Stimulated activated naive CD8-positive, alpha-beta T cell treated with anti-CD3 and anti-CD28 coated beads, Interleukin-15, amount 100 ng/mL, for 72 hours (primary cell): Measurements from ENCODE around the gene RAD51B.

Source experiments
- ATAC-seq: fragments of 150-1000 bp; cut with Tn5 transposase; 2 replicates; pipeline ENCODE4 v1.10.0; 2021; ENCODE audit warnings: mild to moderate bottlenecking, moderate library complexity
- DNase-seq, 2 donors: peaks; one replicate each; pipeline ENCODE4 v3.0.0; 2021 to 2022
- H3K27ac Mint-ChIP-seq, 2 donors: one replicate each; pipeline ENCODE4 v1.8.0; 2022; ENCODE audit warnings: mild to moderate bottlenecking in 2 of 2, mixed read lengths in 2 of 2, moderate library complexity in 2 of 2
- H3K27me3 Mint-ChIP-seq: one replicate; pipeline ENCODE4 v1.8.0; 2022; ENCODE audit warnings: mixed read lengths
- H3K4me1 Mint-ChIP-seq: one replicate; pipeline ENCODE4 v1.8.0; 2022; ENCODE audit warnings: mild to moderate bottlenecking, mixed read lengths
- H3K4me3 Mint-ChIP-seq, 2 donors: one replicate each; pipeline ENCODE4 v1.8.0; 2022; ENCODE audit warnings: mild to moderate bottlenecking in 2 of 2, mixed read lengths in 2 of 2, moderate library complexity in 1 of 2
- H3K9me3 Mint-ChIP-seq, 2 donors: one replicate each; pipeline ENCODE4 v1.8.0; 2022; ENCODE audit warnings: mixed read lengths in 2 of 2

RAD51B gene

DNA sequence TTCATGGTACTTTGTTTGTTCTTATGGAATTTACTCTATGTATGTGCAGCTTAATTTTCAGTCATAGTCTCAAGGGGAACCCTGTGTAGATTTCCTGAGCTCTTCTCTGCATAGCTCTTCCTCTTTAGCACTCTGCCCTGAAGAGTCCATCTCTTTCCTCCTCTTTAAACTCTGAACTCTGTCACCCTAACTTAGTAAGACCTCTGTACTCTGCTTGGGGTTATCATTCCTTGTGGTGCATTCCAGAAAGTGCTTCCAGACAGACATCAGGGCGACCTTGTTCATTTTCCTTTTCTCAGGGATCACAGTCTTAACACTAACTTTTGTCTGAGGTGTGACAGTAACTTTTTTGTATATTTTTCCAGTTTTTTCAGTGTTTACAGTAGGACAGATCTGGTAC, 179.3 kb downstream of the RAD51B start:
- no peak for DNase-seq
- Mint-ChIP-seq H3K27me3 (no peaks in the 10 kb centered on the region), H3K4me3 (no peak overlapping the region), H3K4me1 (no peaks in the 10 kb centered on the region), H3K9me3 (peaks cover 0 to 6% of the 10 kb centered on the region in 2 donors), H3K27ac (no peak overlapping the region)
- ATAC-seq = no peak

DNA sequence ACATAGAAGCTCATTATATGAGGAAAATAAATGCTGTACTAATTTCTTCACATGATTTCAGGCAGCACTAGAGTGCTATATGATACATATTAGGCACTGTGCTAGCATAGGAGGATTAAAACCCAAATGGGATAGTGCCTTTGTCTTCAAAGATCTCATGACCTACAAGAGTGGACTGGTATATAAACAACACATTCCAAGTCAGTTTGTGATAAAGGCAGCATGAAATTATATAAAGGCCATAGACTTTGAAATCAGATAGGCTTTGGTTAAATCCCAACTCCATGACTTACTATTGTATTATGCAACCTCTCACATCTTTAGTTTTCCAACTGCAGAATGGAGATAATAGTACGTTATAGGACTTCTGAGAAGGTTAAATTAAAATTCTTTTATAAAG, 179.7 kb downstream of the RAD51B start:
- Mint-ChIP-seq H3K4me3 (no peak overlapping the region), H3K27me3 (no peaks in the 10 kb centered on the region), H3K9me3 (peaks cover 0 to 6% of the 10 kb centered on the region in 2 donors), H3K4me1 (no peaks in the 10 kb centered on the region), H3K27ac (no peak overlapping the region)
- ATAC-seq (no peak), DNase-seq (no peak)

DNA sequence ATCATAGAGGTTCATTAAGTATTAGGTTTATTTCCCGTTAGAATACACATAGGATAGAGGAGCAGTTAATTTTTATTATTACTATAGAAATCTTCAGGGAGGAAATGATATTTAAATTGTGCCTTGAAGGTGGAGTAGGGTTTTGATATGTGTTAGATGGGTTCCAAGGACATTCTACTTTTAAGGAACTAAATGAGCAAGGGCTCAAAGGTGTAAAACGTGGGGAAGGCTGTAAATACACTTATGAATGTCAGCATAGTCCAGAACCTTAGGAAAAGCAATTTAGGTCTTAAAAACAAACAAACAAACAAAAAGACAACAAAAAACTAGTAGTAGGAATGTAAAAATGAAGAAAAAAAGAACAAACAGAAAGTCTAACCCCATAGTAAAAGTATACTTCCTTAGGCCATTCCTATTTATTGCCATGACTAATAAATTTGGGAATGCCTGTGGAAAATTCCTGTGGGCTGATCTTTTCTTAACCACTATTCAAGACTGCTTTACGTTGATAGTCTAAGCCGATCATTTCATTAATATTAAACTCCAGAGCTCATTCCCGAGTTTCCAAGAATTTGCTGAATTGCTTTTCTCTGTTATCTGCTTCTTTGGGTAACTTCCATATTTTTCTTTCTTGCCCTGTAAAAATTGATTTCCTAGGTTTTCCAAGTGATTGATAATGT, 180.3 kb downstream of the RAD51B start:
- no peak for ATAC-seq
- no peak for DNase-seq

DNA sequence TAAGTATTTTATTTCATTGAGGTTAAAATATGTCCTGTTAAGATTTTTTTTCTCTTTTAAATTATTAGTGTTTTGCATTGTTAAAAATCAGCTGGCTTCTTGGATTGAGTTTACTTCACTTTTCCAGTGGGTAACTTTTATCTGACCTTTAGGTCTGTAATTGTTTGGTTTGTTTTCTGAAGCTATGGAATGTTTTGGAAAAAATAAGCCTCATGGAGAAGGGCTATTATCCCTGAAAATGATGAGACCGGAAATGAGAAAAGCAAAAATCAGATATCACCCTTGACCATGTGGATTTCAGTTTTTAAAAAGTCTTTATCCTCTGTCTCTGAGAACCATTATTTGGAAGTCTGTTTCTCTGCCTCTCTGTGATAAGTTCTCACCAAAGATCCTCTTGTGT, 180.9 kb downstream of the RAD51B start:
- peaks cover 0 to 6% of the 10 kb centered on the region in 2 donors for H3K9me3 Mint-ChIP-seq
- H3K4me3 Mint-ChIP-seq = no peak overlapping the region
- no peaks in the 10 kb centered on the region for H3K27me3 Mint-ChIP-seq
- DNase-seq = no peak
- H3K27ac Mint-ChIP-seq = no peak overlapping the region
- ATAC-seq = no peak
- H3K4me1 Mint-ChIP-seq = no peaks in the 10 kb centered on the region

More for the DNA sequence above, 180.3 kb downstream of the RAD51B start:
- Mint-ChIP-seq H3K27me3 (no peaks in the 10 kb centered on the region), H3K27ac (no peak overlapping the region), H3K9me3 (peaks cover 0 to 6% of the 10 kb centered on the region in 2 donors), H3K4me3 (no peak overlapping the region), H3K4me1 (no peaks in the 10 kb centered on the region)

DNA sequence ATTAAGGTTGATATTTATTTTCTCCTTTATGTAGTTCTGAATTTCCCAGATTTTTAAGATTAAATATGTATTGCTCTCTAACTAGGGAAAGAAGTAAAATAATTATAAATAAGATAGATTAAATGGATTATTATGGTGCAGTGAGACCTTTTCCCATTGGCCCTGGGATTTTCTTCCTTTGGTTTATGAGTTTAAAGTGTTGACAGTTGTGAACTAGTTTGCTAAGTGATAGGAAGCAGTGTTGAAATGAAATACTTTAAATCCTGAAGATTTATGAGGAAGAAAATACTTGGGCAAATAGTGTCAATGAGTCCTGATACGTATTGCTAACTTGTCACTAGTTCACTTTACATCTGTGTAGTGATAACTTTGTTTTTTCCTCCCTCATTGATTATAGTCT, 188.9 kb downstream of the RAD51B start:
- ATAC-seq = no peak
- Mint-ChIP-seq H3K4me1 (no peaks in the 10 kb centered on the region), H3K27me3 (no peaks in the 10 kb centered on the region), H3K27ac (no peak overlapping the region), H3K4me3 (no peak overlapping the region), H3K9me3 (no peaks in the 10 kb centered on the region)
- no peak for DNase-seq

DNA sequence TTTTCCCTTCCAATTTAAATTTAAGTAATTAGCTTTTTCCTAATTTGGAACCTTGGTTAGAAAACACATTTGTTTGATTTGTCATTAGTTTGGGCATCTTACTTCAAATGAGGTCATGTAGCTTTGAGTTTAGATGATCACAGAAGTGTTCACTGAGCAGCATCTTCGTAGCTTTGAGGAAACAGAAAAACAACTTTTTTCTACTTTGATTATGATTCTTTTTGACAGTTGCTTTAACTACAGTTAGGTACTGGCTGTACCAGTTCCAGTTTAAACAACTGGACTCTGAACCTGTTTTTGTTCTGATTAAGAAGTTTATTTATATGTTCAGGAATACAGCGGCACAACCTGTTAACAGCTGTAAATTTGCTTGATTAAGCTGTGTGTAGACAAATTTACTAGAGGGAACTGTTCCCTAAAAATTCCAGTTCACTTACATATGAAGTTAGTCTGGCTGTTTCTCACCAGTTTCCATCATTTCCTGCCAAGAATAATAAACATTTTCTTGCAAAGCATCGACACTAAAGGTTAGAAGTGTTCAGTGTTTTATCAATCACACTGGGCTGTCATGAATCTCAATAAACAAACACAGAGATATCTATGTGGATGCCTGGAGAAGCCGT, 191.9 kb downstream of the RAD51B start:
- Mint-ChIP-seq H3K27me3 (no peaks in the 10 kb centered on the region), H3K9me3 (peaks cover 0 to 14% of the 10 kb centered on the region in 2 donors), H3K4me1 (no peaks in the 10 kb centered on the region), H3K27ac (no peak overlapping the region), H3K4me3 (no peak overlapping the region)
- ATAC-seq (no peak), DNase-seq (no peak)

DNA sequence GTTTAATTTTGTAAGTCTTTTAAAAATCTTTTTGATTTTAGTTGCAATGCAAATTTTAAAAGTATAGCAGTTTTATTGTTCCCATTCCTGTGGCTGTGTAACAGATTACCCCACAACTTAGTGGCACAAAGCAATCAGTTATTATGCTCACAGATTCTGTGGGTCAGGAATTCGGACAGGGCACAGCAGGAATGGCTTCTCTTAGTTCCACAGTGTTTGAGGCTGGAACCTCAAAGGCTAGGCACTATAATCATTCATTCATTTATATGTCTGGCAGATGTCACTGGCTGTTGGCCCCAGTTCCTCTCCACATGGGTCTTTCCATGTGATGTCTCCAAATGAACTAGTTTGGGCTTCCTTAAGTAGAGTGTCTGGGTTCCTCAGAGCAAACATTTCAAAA, 193.3 kb downstream of the RAD51B start:
- Mint-ChIP-seq H3K4me1 (no peaks in the 10 kb centered on the region), H3K9me3 (peaks cover 0 to 14% of the 10 kb centered on the region in 2 donors), H3K4me3 (no peak overlapping the region), H3K27me3 (no peaks in the 10 kb centered on the region), H3K27ac (no peak overlapping the region)
- DNase-seq = no peak
- no peak for ATAC-seq

DNA sequence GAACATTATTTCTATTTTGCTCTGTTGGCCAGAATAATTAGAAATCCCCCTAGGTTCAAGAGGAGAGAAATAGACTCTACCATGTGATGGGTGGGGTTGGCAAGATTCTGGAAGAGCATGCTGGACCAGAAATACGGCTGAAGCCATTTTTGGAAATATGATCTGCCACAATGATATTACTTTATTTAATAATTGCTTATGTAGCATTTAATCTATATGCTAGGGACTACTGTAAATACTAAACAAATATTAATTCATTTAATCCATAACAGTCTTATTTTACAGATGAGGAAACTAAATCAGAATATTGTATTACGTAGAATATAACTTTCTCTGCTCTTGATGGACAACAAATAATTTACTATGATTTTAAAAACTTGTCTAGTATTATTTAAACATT, 193.7 kb downstream of the RAD51B start:
- no peak for DNase-seq
- H3K4me1 Mint-ChIP-seq = no peaks in the 10 kb centered on the region
- no peak overlapping the region for H3K27ac Mint-ChIP-seq
- peaks cover 0 to 14% of the 10 kb centered on the region in 2 donors for H3K9me3 Mint-ChIP-seq
- H3K4me3 Mint-ChIP-seq = no peak overlapping the region
- ATAC-seq = no peak
- no peaks in the 10 kb centered on the region for H3K27me3 Mint-ChIP-seq

DNA sequence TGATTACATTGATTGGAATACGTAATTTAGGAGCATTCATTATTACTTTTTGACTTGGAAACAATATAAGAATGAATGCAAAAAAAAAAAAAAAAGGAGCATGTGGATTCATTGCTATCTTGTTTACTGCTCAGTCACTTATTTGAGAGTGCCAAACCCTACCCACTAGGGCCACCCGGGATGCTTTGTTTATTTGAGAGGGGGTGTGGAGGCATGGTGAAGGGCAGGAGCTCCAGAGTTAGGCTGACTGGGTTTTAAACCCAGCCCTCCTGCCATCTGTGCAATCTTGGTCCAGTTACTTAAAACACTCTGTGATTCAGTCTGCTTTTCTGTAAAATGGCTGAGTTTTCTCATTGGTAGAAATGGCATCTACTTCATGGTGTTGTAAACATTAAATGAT, 195.2 kb downstream of the RAD51B start:
- no peak for ATAC-seq
- Mint-ChIP-seq H3K4me3 (no peak overlapping the region), H3K27ac (no peak overlapping the region), H3K27me3 (no peaks in the 10 kb centered on the region), H3K4me1 (no peaks in the 10 kb centered on the region), H3K9me3 (peaks cover 0 to 14% of the 10 kb centered on the region in 2 donors)
- no peak for DNase-seq

DNA sequence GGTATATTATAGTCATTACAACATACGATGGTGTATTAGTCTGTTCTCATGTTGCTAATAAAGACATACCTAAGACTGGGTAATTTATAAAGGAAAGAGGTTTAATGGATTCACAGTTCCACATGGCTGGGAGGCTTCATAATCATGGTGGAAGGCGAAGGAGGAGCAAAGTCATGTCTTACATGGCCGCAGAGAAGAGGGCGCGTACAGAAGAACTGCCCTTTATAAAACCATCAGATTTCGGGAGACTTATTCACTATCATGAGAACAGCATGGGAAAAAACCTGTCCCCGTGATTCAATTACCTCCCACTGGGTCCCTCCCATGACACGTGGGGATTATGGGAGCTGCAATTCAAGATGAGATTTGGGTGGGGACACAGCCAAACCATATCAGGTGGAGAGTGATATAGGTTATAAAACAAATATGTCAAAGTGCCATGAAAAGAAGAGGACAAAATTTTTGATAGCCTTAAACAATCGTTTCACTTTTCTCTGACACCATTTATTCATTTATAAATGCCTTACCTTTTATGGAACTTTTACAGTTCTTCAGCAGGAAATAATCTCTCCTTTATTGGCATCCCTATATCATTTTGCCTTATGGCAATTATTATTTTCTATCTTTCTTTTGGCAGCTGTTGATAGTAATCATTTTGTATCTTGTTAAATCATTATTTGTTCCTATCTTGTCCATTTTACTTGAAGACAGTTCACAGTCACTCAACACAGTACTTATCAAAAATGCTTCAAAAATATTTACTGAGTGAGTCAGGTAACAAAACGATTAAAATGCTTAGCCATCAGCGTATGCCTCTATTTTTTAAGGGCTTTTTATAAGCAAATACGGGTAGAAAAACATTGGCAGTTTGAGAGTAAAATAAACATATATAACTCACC, 196.0 kb downstream of the RAD51B start:
- no peaks in the 10 kb centered on the region for H3K27me3 Mint-ChIP-seq
- DNase-seq (no peak), ATAC-seq (no peak)
- no peaks in the 10 kb centered on the region for H3K4me1 Mint-ChIP-seq
- peaks cover 0 to 14% of the 10 kb centered on the region in 2 donors for H3K9me3 Mint-ChIP-seq
- no peak overlapping the region for H3K4me3 Mint-ChIP-seq
- H3K27ac Mint-ChIP-seq = no peak overlapping the region

DNA sequence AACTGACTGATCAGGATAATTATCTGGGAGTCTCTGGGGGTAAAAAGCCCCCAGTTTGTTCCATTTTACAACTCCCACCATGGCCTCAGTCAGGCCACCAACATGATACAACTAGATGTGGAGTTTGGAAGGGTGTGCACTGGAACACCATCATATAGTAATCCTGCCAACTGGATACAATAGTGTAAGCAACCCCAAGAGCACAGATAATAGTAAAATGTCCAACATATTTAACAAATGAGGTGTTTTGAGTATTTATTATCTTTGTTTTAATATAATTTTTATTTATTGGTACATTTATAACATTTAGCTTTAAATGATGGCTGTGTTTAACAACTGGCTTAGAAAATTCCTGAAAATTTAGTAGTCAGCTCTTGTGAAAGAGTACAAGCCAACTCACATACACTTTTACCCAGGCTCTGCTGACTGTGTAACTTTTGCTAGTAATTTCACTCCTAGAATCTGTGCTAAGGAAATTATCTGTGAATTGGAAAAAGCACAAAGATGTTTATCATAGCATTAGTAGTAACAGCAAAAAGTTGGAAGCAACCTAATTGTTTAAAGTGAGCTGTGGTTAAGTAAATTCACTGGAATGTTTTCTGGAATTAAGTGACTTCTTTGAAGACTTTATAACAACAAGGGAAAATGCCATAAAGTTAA, 196.8 kb downstream of the RAD51B start:
- no peak overlapping the region for H3K27ac Mint-ChIP-seq
- DNase-seq (no peak), ATAC-seq (no peak)
- no peaks in the 10 kb centered on the region for H3K4me1 Mint-ChIP-seq
- H3K4me3 Mint-ChIP-seq = no peak overlapping the region
- peaks cover 0 to 14% of the 10 kb centered on the region in 2 donors for H3K9me3 Mint-ChIP-seq
- H3K27me3 Mint-ChIP-seq = no peaks in the 10 kb centered on the region

DNA sequence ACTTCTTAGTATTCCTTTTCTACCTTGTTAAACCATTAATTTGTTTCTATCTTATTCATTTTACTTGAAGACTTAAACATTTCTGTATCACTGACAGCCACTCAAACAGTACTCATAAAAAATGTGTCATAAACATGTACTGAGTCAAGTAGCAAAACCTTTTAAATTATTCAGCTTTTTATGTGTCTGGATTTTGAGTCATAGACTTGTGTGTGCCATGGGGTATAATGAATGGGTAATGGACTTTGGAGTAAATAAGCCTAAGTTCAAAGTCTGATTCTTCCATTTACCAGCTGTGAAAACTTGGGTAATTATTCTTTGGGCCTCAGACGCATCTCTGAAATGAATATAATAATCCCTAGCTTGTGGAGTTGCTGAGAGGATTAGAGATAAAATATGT, 199.0 kb downstream of the RAD51B start:
- no peak for ATAC-seq
- Mint-ChIP-seq H3K4me1 (no peaks in the 10 kb centered on the region), H3K27ac (no peak overlapping the region), H3K4me3 (no peak overlapping the region), H3K27me3 (no peaks in the 10 kb centered on the region), H3K9me3 (peaks cover 12 to 34% of the 10 kb centered on the region in 2 donors)
- DNase-seq = no peak

DNA sequence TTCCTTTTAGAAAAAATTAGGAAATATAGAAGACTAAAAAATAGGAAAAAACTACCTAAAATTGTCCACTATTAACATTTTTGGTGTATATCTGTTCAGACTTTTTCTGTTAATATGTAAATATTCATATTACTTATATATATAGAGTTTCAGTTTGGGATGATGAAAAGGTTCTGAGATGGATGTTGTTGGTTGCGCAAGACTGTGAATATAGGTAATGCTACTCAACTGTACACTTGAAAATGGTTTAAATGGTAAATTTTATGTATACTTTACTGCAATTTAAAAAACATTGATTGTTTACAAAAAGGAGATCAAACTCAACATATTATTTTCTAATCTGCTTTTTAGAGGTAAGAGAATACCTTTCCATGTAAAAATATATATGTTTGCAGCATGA, 200.9 kb downstream of the RAD51B start:
- no peaks in the 10 kb centered on the region for H3K27me3 Mint-ChIP-seq
- H3K27ac Mint-ChIP-seq = no peak overlapping the region
- peaks cover 14 to 22% of the 10 kb centered on the region in 2 donors for H3K9me3 Mint-ChIP-seq
- DNase-seq = no peak
- H3K4me3 Mint-ChIP-seq = no peak overlapping the region
- no peaks in the 10 kb centered on the region for H3K4me1 Mint-ChIP-seq
- ATAC-seq = no peak

DNA sequence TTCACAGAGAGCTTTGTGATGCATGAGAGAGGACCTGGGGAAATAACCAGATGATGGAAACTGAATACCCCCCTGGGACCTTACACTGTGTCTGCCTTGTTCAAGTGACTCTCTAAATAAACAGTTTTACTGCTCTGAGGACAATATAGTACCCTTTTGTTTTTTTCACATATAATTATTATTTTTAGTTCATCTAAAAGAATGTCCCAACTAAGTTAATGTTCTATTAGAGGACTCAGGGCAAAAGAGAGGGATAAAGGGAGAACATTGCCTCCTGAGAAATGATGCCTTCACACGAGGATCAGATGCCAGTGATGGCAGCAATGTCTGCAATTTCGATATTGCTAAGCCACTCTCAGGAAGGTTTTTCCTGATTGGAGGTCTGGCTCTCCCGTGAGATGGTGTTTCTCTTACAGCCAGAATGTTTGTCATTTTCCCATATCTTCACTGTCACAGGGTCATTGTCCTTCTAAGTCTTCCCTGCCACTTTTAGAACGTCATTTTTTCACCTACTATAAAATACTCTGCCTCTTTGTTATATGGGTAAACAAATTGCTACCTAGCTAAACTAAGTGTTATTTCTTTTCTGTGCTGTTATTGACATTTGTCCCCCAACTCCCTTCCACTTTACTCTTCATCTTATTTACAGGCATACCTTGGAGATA, 201.6 kb downstream of the RAD51B start:
- no peak for DNase-seq
- no peak for ATAC-seq
- H3K4me1 Mint-ChIP-seq = no peaks in the 10 kb centered on the region
- H3K9me3 Mint-ChIP-seq = peaks cover 14 to 20% of the 10 kb centered on the region in 2 donors
- H3K27ac Mint-ChIP-seq = no peak overlapping the region
- no peak overlapping the region for H3K4me3 Mint-ChIP-seq
- no peaks in the 10 kb centered on the region for H3K27me3 Mint-ChIP-seq

DNA sequence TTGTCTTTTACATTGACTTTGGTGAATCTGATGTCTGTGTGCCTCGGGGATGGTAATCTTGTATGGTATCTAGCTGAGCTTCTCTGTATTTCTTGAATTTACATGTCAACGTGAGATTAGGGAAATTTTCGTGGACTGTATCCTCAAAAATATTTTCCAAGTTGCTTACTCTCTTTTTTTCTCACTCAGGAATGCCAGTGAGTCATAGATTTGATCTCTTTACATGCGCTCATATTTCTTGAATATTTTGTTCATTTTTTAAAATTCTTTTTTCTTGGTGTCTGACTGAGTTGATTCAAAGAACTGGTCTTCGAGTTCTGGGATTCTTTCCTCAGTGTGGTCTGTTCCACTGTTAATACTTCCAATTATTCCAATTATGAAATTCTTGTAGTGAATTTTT, 207.7 kb downstream of the RAD51B start:
- Mint-ChIP-seq H3K27me3 (no peaks in the 10 kb centered on the region), H3K4me1 (no peaks in the 10 kb centered on the region), H3K4me3 (no peak overlapping the region), H3K9me3 (peaks cover 25 to 35% of the 10 kb centered on the region in 2 donors), H3K27ac (no peak overlapping the region)
- no peak for DNase-seq
- no peak for ATAC-seq
